GM18873 (cell line): ENCODE data around the gene TCF20.

Experiments used
- ATAC-seq: cut with Tn5 transposase; IDR thresholded peaks from one replicate; pipeline ENCODE4 v1.9.1; 2021; ENCODE audit warnings: mild to moderate bottlenecking, moderate library complexity, moderate number of reproducible peaks; ENCODE audit not compliant: unreplicated experiment, low FRiP score

TCF20 gene

DNA sequence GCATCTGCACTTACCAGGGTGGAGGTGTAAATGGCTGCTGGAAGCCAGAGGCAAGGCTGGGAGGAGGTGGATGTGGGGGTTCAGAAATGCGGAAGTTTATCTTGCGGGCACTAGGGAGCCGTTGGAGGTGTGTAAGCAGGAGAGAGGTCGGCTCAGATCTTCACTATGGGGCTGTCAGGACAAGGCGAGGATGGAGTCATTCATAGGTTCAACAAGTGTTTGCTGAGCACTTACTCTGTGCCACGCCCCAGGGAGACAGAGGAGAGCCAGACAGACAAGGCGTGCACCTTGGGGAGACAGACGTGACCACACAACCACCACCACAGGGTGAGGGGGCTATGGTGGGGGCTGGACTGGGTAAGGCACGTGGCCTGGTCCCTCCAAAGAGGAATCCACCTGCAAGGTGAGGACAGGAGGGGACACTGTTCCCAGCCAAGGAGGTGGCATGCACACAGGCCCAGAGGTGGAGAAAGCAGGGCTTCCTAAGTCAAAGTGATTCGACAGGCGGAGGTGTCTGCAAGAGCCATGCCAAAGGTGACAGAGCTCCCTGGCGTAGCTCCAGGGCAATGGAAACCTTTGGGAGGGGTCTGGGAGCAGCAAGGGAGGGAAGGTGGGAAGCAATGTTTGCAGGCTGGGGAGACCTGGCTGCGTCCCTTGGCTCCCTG, 30.8 kb upstream of the TCF20 start:
- ATAC-seq = no peak

GRCh38 chr22:42300259-42301076, 30.0 kb upstream of the TCF20 start:
- no peak for ATAC-seq

DNA sequence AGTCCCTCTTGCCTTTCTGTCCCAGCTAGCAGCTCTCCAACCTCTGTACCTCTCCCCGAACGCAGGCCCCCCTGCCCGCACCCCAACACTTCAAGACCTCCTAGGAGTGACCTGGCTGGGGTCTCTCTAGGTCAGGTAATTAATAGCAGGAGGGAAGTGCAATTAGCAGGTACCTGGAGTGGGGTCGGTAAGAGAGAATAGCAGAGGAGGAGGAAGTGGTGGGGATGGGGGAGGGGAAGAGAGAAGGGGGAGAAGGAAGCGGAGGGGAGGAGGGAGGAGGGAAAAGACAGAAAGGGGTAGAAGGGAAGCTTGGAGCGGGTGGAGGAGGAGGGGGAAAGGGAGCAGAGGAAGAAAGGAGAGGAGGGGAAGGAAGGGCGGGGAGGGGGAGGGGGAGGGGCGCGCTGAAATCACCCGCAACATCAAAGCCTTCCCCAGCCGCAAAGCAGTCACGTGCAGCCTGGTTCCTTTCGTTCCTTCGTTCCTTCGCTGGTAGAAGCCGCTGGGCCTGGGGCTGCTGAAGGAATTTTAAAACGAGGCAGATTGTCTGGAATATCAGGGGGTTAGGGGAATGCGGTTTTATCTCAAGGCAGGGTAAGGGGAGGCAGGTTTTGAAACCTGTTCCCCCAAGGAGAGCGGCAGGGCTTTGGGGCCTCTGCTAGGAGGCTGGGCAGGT, 29.3 kb upstream of the TCF20 start:
- no peak for ATAC-seq

- no peak for ATAC-seq
Measured at GRCh38 chr22:42298746-42299145, 28.3 kb upstream of the TCF20 start.

GRCh38 chr22:42297778-42298177, 27.3 kb upstream of the TCF20 start:
- ATAC-seq = no peak

DNA sequence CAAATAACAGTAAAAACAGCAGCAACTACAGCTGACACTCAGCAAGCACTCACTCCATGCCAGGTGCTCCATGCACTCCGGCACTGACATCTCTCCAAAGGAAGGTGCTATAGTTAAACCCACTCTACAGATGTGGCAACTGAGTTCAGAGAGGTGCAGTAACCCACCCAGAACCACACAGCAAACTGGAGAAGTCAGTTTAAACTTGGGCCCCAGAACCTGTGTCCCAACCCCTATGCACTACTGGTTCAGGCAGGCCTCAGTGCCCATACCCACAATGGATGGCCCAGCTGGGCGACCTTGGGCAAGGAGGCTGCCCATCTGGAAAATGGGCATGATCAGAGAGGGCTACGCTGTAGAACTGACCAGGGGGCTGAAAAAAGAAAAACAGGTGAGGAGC, 26.4 kb upstream of the TCF20 start:
- ATAC-seq = no peak

DNA sequence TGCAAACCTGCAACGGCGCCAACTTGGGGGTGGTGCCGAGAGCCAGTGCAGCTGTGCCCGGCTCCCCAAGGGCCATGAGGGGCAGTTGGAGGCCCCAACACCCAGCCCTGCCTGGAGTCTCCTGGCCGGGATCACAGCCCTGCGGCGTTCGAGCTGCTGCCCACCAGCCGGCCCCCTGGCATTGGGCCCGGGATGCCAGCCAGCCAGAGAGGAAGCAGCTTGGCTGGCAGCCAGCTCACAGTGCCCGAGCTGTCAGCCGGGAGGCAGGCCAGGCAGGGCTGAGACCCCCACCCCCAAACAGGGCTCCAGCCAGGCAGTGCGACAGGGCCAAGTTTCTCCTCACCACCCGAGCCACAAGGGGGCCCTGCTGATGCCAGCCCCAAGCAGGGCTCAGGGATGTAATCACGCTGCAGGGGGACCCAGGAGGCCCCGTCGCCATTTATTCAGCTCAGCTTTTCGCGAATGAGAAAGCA, 26.0 kb upstream of the TCF20 start:
- ATAC-seq = no peak

DNA sequence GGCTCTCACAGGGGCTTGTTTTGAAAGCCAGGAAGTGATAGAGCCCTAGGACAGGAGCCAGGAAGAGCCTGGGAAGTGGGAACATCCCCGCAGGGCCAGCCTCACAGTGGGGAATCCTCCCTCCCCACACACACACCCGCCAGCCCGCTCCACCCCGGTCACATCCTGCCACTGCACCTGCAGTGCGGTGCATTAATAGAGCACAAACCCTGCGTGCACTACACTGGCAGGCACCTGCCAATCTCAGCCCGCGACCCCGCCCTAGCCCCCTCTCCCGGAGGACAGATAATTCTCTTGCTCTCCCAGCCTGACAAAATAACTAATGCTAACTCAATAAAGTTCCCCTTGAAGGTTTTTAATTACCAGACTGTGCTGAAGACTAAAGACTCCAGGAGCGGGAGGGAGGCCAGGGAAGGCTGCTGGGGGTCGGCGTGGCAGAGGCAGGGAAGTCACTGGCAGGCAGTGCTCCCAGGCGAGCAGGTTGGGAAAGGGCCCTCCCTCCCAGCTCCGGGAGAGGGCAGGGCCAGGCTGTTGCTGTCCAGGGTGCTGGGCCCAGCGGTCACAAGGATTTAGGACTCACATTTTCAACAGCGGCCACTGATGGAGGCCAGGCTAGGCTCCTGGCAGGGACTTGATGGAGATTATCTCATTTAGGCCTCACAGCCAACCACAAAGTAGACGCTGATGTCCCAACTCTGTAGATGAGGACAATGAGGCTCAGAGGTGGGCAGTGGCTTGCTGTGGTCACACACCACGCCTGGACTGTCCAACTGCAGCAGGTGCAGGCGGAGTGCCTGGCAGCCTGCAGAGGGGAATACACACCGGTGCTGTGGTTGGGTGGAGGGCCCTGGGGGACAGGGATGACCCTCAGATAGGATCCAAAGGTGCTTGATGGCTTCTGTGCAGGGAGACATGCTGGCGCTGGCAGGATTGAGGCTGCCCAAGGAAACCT, 23.9 kb upstream of the TCF20 start:
- no peak for ATAC-seq

GRCh38 chr22:42292732-42293520, 22.5 kb upstream of the TCF20 start:
- ATAC-seq = no peak

GRCh38 chr22:42291287-42291686, 20.8 kb upstream of the TCF20 start:
- ATAC-seq = no peak

DNA sequence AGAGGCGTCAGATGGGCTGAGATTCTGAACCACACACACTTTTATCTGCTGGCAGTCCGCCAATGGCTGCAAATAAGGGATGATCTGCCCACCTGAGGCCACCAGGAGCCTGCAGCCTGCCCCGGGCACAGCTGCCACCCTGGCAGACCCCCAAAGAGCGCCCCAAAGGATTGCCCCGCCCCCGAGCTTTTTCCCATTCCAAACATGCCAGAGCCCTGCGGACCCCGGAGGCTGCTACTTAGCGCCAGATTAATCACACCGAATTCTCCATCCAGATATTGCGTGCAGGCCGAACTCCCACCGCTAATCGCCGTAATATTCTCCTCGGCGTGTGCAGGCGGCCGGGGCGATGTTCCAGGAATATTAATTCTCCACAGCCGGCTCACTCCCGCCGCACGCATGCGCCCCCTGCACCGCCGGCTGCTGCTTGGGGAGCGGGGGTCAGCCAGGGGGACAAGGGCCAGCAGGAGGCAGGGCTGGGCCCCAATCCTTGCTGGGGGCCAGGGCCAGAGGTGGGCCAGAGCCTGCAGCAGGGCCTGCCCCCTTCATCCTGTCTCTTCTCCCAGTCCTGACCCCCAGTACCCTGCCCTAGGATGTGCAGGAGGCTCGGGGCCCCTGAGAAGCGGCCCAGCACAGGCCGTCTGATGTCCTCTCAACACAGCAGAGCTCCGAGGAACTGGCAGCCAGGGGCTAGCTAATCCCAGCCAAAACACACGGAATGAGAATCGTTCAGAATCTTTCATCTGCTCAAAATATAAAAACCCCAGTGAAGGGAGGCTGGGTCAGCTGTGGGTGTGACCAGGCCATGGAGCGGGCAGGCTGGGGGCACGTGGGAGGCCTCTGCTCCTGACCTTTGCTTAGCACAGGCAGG, 19.5 kb upstream of the TCF20 start:
- ATAC-seq = no peak

DNA sequence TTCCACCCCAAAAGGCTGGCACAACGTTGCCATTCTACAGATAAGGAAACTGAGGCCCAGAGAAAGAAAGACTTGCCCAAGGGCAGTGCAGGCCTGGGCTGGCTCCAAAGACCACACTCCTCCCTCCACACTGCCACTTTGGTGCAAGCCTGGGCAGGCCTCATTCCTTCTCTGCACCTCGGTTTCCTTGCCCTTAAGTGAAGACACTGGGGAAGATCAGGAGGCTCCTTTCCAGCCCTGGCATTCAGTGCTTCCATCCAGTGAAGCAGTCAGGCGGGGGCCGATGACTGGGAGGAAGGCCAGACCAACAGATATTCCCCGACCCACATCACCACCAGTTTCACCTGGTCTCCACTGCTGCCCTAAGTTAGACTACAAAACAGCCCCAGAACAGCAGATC, 18.3 kb upstream of the TCF20 start:
- ATAC-seq = no peak

- ATAC-seq = no peak
Measured at GRCh38 chr22:42287174-42287890, 16.9 kb upstream of the TCF20 start.

- ATAC-seq = no peak
Measured at GRCh38 chr22:42286205-42286604, 15.8 kb upstream of the TCF20 start.

DNA sequence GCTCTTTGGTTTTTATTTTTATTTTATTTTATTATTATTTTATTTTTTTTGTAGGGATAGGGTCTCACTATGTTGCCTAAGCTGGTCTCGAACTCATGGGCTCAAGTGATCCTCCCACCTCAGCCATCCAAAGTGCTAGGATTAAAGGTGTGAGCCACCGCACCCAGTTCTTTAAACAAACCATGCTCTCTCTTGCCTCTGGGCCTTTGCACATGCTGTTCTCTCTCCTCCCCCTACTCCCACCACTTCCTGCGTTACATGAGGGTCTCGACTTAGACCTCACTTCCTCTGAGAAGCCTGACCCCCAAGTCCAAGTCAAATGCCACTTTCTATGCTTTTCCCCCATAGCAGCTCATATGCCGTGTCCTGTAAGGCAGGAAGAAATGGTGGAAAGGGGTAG, 15.2 kb upstream of the TCF20 start:
- ATAC-seq = no peak

DNA sequence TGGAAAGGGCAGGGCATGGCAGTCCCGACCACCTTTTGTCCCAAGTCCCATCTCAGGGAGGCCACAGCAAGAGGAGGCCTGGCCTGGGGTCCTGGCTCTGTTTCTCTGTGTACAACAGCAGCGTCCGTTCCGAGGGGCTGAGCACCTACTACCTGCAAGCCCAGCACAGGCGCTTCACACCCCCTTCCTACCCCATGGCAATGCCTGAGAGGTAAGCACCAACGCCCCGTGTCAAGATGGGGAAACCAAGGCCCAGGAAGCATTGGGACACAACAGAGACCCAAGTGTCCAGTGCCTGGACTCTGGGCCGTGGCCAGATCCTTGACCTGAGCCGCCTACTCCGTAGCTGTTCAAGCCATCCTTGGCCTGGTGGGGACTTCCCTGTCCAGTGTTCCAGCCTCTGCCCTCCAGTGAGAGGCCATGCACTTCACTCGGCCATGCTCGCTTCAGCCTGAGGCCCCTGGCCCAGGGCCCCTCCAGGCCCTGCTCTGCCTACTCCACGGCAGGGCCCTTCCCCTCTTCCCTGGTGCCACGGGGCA, 14.3 kb upstream of the TCF20 start:
- ATAC-seq = no peak

- no peak for ATAC-seq
Measured at GRCh38 chr22:42284202-42284591, 13.7 kb upstream of the TCF20 start.
